ENCODE results near the gene SYVN1.

Gene SYVN1

DNA sequence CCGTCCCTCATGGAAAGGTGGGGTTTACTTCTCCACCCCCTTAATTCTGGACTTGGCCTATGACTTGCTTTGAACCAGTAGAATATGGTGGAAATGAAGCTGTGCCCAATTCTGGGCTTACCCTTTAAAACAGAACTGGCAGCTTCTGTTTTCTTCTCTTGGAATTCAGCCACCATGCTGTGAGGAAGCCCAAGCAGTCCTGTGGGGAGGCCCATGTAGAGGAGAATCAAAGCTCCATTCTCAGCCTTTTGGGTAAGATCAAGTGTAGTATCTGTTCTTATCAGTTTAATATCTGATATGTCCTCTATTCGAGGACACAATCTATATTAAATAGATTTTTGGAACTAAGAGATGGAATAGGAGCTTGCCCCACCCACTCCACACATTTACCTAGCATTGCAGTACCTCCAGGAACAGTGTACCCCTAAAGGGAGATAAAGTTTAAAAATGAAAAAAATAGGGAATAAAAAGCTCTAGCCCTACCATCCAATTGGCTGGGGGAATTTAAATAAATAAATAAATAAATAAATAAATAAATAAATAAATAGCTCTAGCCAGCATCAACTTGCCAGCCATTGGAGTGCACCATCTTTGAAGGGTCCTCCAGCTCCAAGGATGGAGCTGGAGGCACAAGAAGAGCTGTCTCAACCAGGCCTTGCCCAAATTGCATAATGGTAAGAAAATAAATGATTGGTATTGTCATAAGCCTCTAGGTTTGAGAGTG is 13.2 kb upstream of the SYVN1 start:
- WGBS: no CpG with 5 or more reads among the region's 2 CpGs
- Histone ChIP-seq H3K4me2 (ENCODE audit: low read length, poor library complexity, severe bottlenecking) (no peak overlapping the region), H3K9me3 (ENCODE audit: control insufficient read depth, low read length) (peaks cover 5% of the 10 kb centered on the region), H3K4me3 (ENCODE audit: insufficient read depth in 1 of 2, low read depth in 1 of 2, low read length in 2 of 2) (no peak overlapping the region), H3K27ac (ENCODE audit: low read length, poor library complexity, severe bottlenecking) (no peak overlapping the region), H3K4ac (ENCODE audit: low read depth in 1 of 2, low read length in 2 of 2) (no peak overlapping the region), H2BK120ac (ENCODE audit: low read depth, low read length) (no peak overlapping the region), H3K27me3 (ENCODE audit: control insufficient read depth in 1 of 2, insufficient read depth in 1 of 2, low read length in 2 of 2) (peaks cover 0 to 4% of the 10 kb centered on the region in 2 experiments), H2AK5ac (ENCODE audit: low read length, severe bottlenecking) (no peak overlapping the region), H3K9ac (ENCODE audit: low read length) (no peak overlapping the region), H2BK15ac (ENCODE audit: low read depth, poor library complexity, severe bottlenecking) (no peak overlapping the region), H3K4me1 (ENCODE audit: control insufficient read depth, insufficient read depth, low read depth, low read length) (peaks cover 9% of the 10 kb centered on the region), H3K36me3 (ENCODE audit: control insufficient read depth in 1 of 2, insufficient read depth in 2 of 2, low read depth in 1 of 2, low read length in 2 of 2) (no peaks in the 10 kb centered on the region), H4K8ac (ENCODE audit: low read length) (no peak overlapping the region), H2BK12ac (ENCODE audit: low read length in 2 of 2) (no peak overlapping the region), H3K14ac (ENCODE audit: low read length in 2 of 2) (no peak overlapping the region), H3K23ac (ENCODE audit: low read length in 2 of 2) (no peak overlapping the region), H4K91ac (ENCODE audit: low read length) (no peak overlapping the region), H2AFZ (ENCODE audit: low read depth, low read length) (no peak overlapping the region), H3K18ac (ENCODE audit: low read depth in 1 of 2, low read length in 2 of 2) (no peak overlapping the region), H3K79me1 (replicated peaks; ENCODE audit: low read length, poor library complexity, severe bottlenecking) (no peaks in the 10 kb centered on the region), H2BK5ac (ENCODE audit: low read depth, low read length, poor library complexity, severe bottlenecking) (no peak overlapping the region)
- DNase-seq: no peak

DNA sequence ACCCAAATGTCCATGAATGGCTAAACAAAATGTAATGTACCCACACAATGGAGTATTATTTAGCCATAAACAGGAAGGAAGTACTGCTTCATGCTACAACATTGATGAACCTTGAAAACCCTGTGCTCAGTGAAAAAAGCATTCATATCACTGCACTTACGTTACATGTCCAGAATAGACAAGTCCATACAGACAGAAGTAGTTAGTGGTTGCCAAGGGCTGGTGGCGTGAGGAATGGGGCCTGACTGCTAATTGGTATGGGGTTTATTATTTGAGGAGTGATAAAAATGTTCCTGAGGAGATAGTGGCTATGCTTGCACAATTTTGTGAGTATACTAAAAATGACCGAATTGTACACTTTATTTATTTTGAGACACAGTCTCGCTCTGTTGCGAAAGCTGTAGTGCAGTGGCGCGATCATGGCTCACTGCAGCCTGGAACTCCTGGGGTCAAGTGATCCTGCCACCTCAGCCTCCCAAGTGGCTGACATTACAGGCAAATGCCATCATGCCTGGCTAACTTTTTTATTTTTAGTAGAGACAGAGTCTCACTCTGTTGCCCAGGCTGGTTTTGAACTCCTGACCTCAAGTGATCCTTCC is 7.7 kb upstream of the SYVN1 start:
- H3K27me3 ChIP-seq (ENCODE audit: control insufficient read depth in 1 of 2, insufficient read depth in 1 of 2, low read length in 2 of 2): peaks cover 5 to 8% of the 10 kb centered on the region in 2 experiments
- WGBS: 81% methylated on average over 6 of the region's 7 CpGs
- no peak overlapping the region for H3K14ac ChIP-seq (ENCODE audit: low read length in 2 of 2)
- H4K91ac ChIP-seq (ENCODE audit: low read length): no peak overlapping the region
- no peak overlapping the region for H2BK15ac ChIP-seq (ENCODE audit: low read depth, poor library complexity, severe bottlenecking)
- H2BK12ac ChIP-seq (ENCODE audit: low read length in 2 of 2): no peak overlapping the region
- no peak overlapping the region for H2AK5ac ChIP-seq (ENCODE audit: low read length, severe bottlenecking)
- no peak overlapping the region for H3K4me2 ChIP-seq (ENCODE audit: low read length, poor library complexity, severe bottlenecking)
- no peak overlapping the region for H3K4me3 ChIP-seq (ENCODE audit: insufficient read depth in 1 of 2, low read depth in 1 of 2, low read length in 2 of 2)
- H2BK5ac ChIP-seq (ENCODE audit: low read depth, low read length, poor library complexity, severe bottlenecking): no peak overlapping the region
- H3K36me3 ChIP-seq (ENCODE audit: control insufficient read depth in 1 of 2, insufficient read depth in 2 of 2, low read depth in 1 of 2, low read length in 2 of 2): no peaks in the 10 kb centered on the region
- peak; percentile 18 for DNase-seq
- no peak overlapping the region for H3K23ac ChIP-seq (ENCODE audit: low read length in 2 of 2)
- no peak overlapping the region for H3K18ac ChIP-seq (ENCODE audit: low read depth in 1 of 2, low read length in 2 of 2)
- H4K8ac ChIP-seq (ENCODE audit: low read length): no peak overlapping the region
- H3K4ac ChIP-seq (ENCODE audit: low read depth in 1 of 2, low read length in 2 of 2): no peak overlapping the region
- no peak overlapping the region for H3K27ac ChIP-seq (ENCODE audit: low read length, poor library complexity, severe bottlenecking)
- peaks cover 1% of the 10 kb centered on the region for H3K4me1 ChIP-seq (ENCODE audit: control insufficient read depth, insufficient read depth, low read depth, low read length)
- H2AFZ ChIP-seq (ENCODE audit: low read depth, low read length): no peak overlapping the region
- peaks cover under 1% of the 10 kb centered on the region for H3K9me3 ChIP-seq (ENCODE audit: control insufficient read depth, low read length)
- H2BK120ac ChIP-seq (ENCODE audit: low read depth, low read length): no peak overlapping the region
- H3K79me1 ChIP-seq (replicated peaks; ENCODE audit: low read length, poor library complexity, severe bottlenecking): no peaks in the 10 kb centered on the region
- H3K9ac ChIP-seq (ENCODE audit: low read length): no peak overlapping the region

DNA sequence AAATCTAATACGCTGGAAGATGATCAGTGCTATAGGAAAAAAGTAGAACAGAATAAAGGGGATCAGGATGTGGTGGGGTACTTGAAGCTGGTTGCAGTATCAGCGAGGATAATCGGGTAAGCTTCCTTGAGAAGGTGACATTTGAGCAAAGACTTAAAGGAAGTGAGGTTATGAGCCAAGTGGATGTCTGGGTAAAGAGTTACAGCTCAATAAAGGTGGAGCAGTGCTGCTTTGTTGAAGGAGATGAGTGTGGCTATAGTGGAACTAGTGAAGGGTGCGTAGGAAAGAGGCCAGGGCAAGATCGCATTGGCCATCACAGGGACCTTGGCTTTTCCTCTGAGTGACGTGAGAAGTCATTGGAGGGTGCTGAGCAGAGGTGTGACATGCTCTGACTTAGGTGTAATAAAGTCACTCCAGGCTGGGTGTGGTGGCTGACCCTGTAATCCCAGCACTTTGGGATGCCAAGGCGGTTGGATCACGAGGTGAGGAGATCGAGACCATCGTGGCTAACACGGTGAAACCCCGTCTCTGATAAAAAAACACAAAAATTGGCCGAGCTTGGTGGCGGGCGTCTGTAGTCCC is 2.3 kb upstream of the SYVN1 start:
- H3K36me3 ChIP-seq (ENCODE audit: control insufficient read depth in 1 of 2, insufficient read depth in 2 of 2, low read depth in 1 of 2, low read length in 2 of 2): peaks cover 12 to 15% of the 10 kb centered on the region in 2 experiments
- no peak overlapping the region for H2BK15ac ChIP-seq (ENCODE audit: low read depth, poor library complexity, severe bottlenecking)
- no peak overlapping the region for H3K14ac ChIP-seq (ENCODE audit: low read length in 2 of 2)
- H2BK5ac ChIP-seq (ENCODE audit: low read depth, low read length, poor library complexity, severe bottlenecking): no peak overlapping the region
- no peak overlapping the region for H4K8ac ChIP-seq (ENCODE audit: low read length)
- H2AK5ac ChIP-seq (ENCODE audit: low read length, severe bottlenecking): no peak overlapping the region
- H3K9ac ChIP-seq (ENCODE audit: low read length): no peak overlapping the region
- H3K27ac ChIP-seq (ENCODE audit: low read length, poor library complexity, severe bottlenecking): no peak overlapping the region
- H2BK12ac ChIP-seq (ENCODE audit: low read length in 2 of 2): peak overlapping the region in 1 of 2 experiments; percentile 35
- no peak overlapping the region for H3K23ac ChIP-seq (ENCODE audit: low read length in 2 of 2)
- no peak for DNase-seq
- no peak overlapping the region for H3K4me3 ChIP-seq (ENCODE audit: insufficient read depth in 1 of 2, low read depth in 1 of 2, low read length in 2 of 2)
- no peak overlapping the region for H2BK120ac ChIP-seq (ENCODE audit: low read depth, low read length)
- no peak overlapping the region for H2AFZ ChIP-seq (ENCODE audit: low read depth, low read length)
- WGBS: 86% methylated on average over 15 of the region's 15 CpGs
- H3K18ac ChIP-seq (ENCODE audit: low read depth in 1 of 2, low read length in 2 of 2): no peak overlapping the region
- no peak overlapping the region for H3K4me2 ChIP-seq (ENCODE audit: low read length, poor library complexity, severe bottlenecking)
- H3K79me1 ChIP-seq (replicated peaks; ENCODE audit: low read length, poor library complexity, severe bottlenecking): peaks cover 8% of the 10 kb centered on the region
- H3K9me3 ChIP-seq (ENCODE audit: control insufficient read depth, low read length): no peaks in the 10 kb centered on the region
- H3K4me1 ChIP-seq (ENCODE audit: control insufficient read depth, insufficient read depth, low read depth, low read length): peaks cover 23% of the 10 kb centered on the region
- H3K4ac ChIP-seq (ENCODE audit: low read depth in 1 of 2, low read length in 2 of 2): no peak overlapping the region
- H3K27me3 ChIP-seq (ENCODE audit: control insufficient read depth in 1 of 2, insufficient read depth in 1 of 2, low read length in 2 of 2): peaks cover 0 to 5% of the 10 kb centered on the region in 2 experiments
- H4K91ac ChIP-seq (ENCODE audit: low read length): no peak overlapping the region

DNA sequence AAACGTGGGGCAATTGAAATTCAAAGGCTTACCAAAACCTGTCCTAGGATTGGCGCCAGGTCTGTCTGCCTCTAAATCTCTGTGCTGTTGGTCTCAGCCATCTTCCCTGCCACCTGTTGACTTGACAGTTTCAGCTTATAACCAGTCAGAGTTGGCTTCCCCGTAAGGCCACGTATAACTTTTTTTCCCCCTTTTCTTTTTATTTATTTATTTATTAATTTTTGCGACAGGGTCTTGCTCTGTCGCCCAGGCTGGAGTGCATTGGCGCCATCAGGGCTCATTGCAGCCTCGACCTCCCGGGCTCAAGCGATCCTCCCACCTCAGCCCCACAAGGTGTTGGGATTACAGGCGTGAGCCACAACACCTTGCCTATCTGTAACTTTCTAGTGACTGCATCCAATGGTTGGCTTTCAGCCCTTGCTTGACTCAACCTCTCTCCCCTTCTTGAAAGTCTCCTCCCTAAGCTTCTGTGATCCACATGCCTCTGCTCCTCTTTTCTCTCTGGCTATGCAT is 1.4 kb upstream of the SYVN1 start:
- peak overlapping the region; percentile 93 for H4K8ac ChIP-seq (ENCODE audit: low read length)
- H4K91ac ChIP-seq (ENCODE audit: low read length): no peak overlapping the region
- no peak overlapping the region for H2BK5ac ChIP-seq (ENCODE audit: low read depth, low read length, poor library complexity, severe bottlenecking)
- no peak overlapping the region for H2AFZ ChIP-seq (ENCODE audit: low read depth, low read length)
- peak overlapping the region; percentile 91 for H3K4me2 ChIP-seq (ENCODE audit: low read length, poor library complexity, severe bottlenecking)
- no peak overlapping the region for H3K23ac ChIP-seq (ENCODE audit: low read length in 2 of 2)
- H3K27me3 ChIP-seq (ENCODE audit: control insufficient read depth in 1 of 2, insufficient read depth in 1 of 2, low read length in 2 of 2): no peaks in the 10 kb centered on the region
- H3K79me1 ChIP-seq (replicated peaks; ENCODE audit: low read length, poor library complexity, severe bottlenecking): peaks cover 14% of the 10 kb centered on the region
- no peaks in the 10 kb centered on the region for H3K9me3 ChIP-seq (ENCODE audit: control insufficient read depth, low read length)
- H2BK15ac ChIP-seq (ENCODE audit: low read depth, poor library complexity, severe bottlenecking): no peak overlapping the region
- no peak overlapping the region for H3K27ac ChIP-seq (ENCODE audit: low read length, poor library complexity, severe bottlenecking)
- peak overlapping the region; percentile 99 for H3K9ac ChIP-seq (ENCODE audit: low read length)
- H2AK5ac ChIP-seq (ENCODE audit: low read length, severe bottlenecking): no peak overlapping the region
- H3K14ac ChIP-seq (ENCODE audit: low read length in 2 of 2): no peak overlapping the region
- H3K4me1 ChIP-seq (ENCODE audit: control insufficient read depth, insufficient read depth, low read depth, low read length): peaks cover 23% of the 10 kb centered on the region
- WGBS: 63% methylated on average over 11 of the region's 11 CpGs
- H2BK12ac ChIP-seq (ENCODE audit: low read length in 2 of 2): no peak overlapping the region
- DNase-seq: no peak
- H3K36me3 ChIP-seq (ENCODE audit: control insufficient read depth in 1 of 2, insufficient read depth in 2 of 2, low read depth in 1 of 2, low read length in 2 of 2): peaks cover 22 to 24% of the 10 kb centered on the region in 2 experiments
- no peak overlapping the region for H2BK120ac ChIP-seq (ENCODE audit: low read depth, low read length)
- peak overlapping the region in 1 of 2 experiments; percentile 93 for H3K4me3 ChIP-seq (ENCODE audit: insufficient read depth in 1 of 2, low read depth in 1 of 2, low read length in 2 of 2)
- H3K4ac ChIP-seq (ENCODE audit: low read depth in 1 of 2, low read length in 2 of 2): no peak overlapping the region
- H3K18ac ChIP-seq (ENCODE audit: low read depth in 1 of 2, low read length in 2 of 2): no peak overlapping the region
